Caco-2 (cell line): ENCODE data around the gene CSH2. TPM values are rescaled to one million over a fixed set of nuclear protein-coding genes. Genes with fewer than 3 reads are reported as not detected.

Experiments used
- BruUV-seq: library from RNA; stranded (reverse); fragments of 400-500 nt; replicated peaks from 2 replicates; lab custom pipeline; 2021; lab: Mats Ljungman, UMichigan
- CTCF ChIA-PET: fragments of 300-600 bp; sonication (Branson Sonifier 250); formaldehyde crosslinking; loops from one replicate; lab custom pipeline; 2022; ENCODE audit warnings: antibody characterized with exemption; lab: Charles Lee
- POLR2A ChIA-PET: fragments of 300-600 bp; sonication (Branson Sonifier 250); formaldehyde crosslinking; loops from one replicate; lab custom pipeline; 2022; ENCODE audit warnings: antibody characterized with exemption; lab: Charles Lee
- DNase-seq, 2 experiments: peaks; one replicate each; pipeline versions ENCODE4 v3.0.0 to v3.0.0-alpha.2; 2020 to 2022
- H3K27me3 ChIP-seq: replicated peaks from 2 replicates; pipeline ENCODE4 v1.6.0; 2011; ENCODE audit warnings: low read length; ENCODE audit not compliant: control insufficient read depth, insufficient read depth
- H3K36me3 ChIP-seq: 2 replicates; pipeline ENCODE4 v1.5.1; 2011; ENCODE audit warnings: low read length; ENCODE audit not compliant: control insufficient read depth, insufficient read depth
- H3K4me1 ChIP-seq: fragments of 250-450 bp; sonication (Bioruptor Pico); 2 replicates; pipeline ENCODE4 v1.5.1; 2020; ENCODE audit warnings: mild to moderate bottlenecking
- H3K4me3 ChIP-seq: 2 replicates; pipeline ENCODE4 v1.5.1; 2011; ENCODE audit warnings: low read depth, mild to moderate bottlenecking, control low read depth, low read length
- H3K9me3 ChIP-seq: fragments of 250-450 bp; sonication (Bioruptor Pico); 2 replicates; pipeline ENCODE4 v1.5.1; 2020; ENCODE audit warnings: mild to moderate bottlenecking, moderate library complexity
- H3K27ac Mint-ChIP-seq: one replicate; pipeline ENCODE4 v1.8.0; 2022; ENCODE audit warnings: mixed read lengths; ENCODE audit not compliant: unreplicated experiment
- H3K27me3 Mint-ChIP-seq: one replicate; pipeline ENCODE4 v1.8.0; 2022; ENCODE audit warnings: mixed read lengths; ENCODE audit not compliant: insufficient read depth, unreplicated experiment
- H3K36me3 Mint-ChIP-seq: one replicate; pipeline ENCODE4 v1.8.0; 2022; ENCODE audit warnings: mild to moderate bottlenecking, mixed read lengths; ENCODE audit not compliant: insufficient read depth, unreplicated experiment
- H3K4me1 Mint-ChIP-seq: one replicate; pipeline ENCODE4 v1.8.0; 2022; ENCODE audit warnings: low read depth, mixed read lengths; ENCODE audit not compliant: unreplicated experiment
- H3K4me3 Mint-ChIP-seq: one replicate; pipeline ENCODE4 v1.8.0; 2022; ENCODE audit warnings: mild to moderate bottlenecking, moderate library complexity, mixed read lengths; ENCODE audit not compliant: unreplicated experiment
- H3K9me3 Mint-ChIP-seq: one replicate; pipeline ENCODE4 v1.8.0; 2022; ENCODE audit warnings: mixed read lengths; ENCODE audit not compliant: unreplicated experiment
- intact Hi-C: fragments of 100-400 bp; cut with micrococcal nuclease; formaldehyde crosslinking; loops from one replicate; pipeline ENCODE4 v1.10.0; 2022; ENCODE audit not compliant: unreplicated experiment
- total RNA-seq: library from RNA; stranded (reverse); gene quantifications from 2 replicates; pipeline ENCODE4 v1.2.3, GENCODE V29; 2022
- TF ChIP-seq, protein P1 (sequence below), 2 experiments: fragments of 200-600 bp in 1 of 2; IDR thresholded peaks; 1 replicate in 1 of 2; 2 replicates in 1 of 2; pipeline versions ENCODE4 v1.5.1 to v1.8.0; 2011 to 2022; ENCODE audit warnings: antibody characterized with exemption in 1 of 2, control low read depth in 1 of 2, inconsistent platforms in 1 of 2, low read depth in 1 of 2, low read length in 1 of 2, mild to moderate bottlenecking in 1 of 2, moderate library complexity in 1 of 2; ENCODE audit not compliant: insufficient read depth in 1 of 2, severe bottlenecking in 1 of 2, unreplicated experiment in 1 of 2

Gene CSH2
- total RNA-seq, 1 experiment from 2014 or later = not detected

DNA sequence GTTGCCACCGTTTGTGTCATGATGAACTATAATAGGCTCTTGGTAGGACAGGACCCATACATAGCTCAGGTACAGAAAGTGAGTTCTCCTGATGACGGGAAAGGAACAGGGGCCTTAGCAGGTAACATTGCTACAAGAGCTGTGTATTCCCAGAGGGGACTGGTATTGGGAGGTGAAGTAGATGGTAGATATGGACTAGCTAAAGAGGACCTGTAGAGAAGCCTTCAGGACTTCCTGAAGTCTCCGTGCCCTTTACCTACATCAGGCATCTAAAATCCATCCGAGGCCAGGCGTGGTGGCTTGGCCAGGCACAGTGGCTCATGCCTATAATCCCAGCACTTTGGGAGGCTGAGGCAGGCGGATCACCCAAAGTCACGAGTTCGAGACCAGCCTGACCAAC, 18.3 kb downstream of the CSH2 start:
- DNase-seq = no peak
- Mint-ChIP-seq H3K9me3 (no peaks in the 10 kb centered on the region), H3K36me3 (peaks cover 69% of the 10 kb centered on the region), H3K27ac (no peak overlapping the region), H3K4me1 (no peaks in the 10 kb centered on the region), H3K27me3 (no peaks in the 10 kb centered on the region), H3K4me3 (no peak overlapping the region)
- peaks cover 6% of the 10 kb centered on the region for H3K36me3 ChIP-seq
- no peaks in the 10 kb centered on the region for H3K27me3 ChIP-seq
- ChIA-PET POLR2A (no interaction called here), CTCF (no interaction called here)
- intact Hi-C loops = no loop called here
- no peaks in the 10 kb centered on the region for H3K9me3 ChIP-seq
- no peak overlapping the region for H3K4me3 ChIP-seq
- no peaks in the 10 kb centered on the region for H3K4me1 ChIP-seq
- no TSS peak for BruUV-seq
- TF ChIP-seq, protein P1, sequence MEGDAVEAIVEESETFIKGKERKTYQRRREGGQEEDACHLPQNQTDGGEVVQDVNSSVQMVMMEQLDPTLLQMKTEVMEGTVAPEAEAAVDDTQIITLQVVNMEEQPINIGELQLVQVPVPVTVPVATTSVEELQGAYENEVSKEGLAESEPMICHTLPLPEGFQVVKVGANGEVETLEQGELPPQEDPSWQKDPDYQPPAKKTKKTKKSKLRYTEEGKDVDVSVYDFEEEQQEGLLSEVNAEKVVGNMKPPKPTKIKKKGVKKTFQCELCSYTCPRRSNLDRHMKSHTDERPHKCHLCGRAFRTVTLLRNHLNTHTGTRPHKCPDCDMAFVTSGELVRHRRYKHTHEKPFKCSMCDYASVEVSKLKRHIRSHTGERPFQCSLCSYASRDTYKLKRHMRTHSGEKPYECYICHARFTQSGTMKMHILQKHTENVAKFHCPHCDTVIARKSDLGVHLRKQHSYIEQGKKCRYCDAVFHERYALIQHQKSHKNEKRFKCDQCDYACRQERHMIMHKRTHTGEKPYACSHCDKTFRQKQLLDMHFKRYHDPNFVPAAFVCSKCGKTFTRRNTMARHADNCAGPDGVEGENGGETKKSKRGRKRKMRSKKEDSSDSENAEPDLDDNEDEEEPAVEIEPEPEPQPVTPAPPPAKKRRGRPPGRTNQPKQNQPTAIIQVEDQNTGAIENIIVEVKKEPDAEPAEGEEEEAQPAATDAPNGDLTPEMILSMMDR (IDR thresholded peaks at IDR 0.05; ENCODE audit: insufficient read depth in 1 of 2, low read depth in 1 of 2, low read length in 1 of 2, severe bottlenecking in 1 of 2, unreplicated experiment in 1 of 2) = no peak

DNA sequence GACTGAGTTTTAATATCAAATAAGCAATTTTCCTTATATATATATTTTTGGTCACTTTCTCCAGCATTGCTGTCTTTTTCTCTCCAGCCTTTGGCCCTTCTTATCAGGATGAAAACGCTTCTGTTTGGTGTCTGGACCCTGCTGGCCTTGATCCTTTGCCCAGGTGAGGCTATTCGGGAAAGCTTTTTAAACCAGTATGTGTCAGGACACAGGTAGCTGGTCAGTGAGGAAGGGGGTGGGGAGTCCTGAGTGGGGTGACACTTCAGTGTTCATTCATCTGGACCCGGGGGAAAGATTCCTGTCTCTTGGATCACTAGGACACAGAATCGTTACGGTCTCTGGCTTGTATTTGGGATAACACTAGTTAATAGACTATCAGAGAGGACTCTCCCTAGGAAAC, 18.8 kb downstream of the CSH2 start:
- Mint-ChIP-seq H3K9me3 (no peaks in the 10 kb centered on the region), H3K4me1 (no peaks in the 10 kb centered on the region), H3K27me3 (no peaks in the 10 kb centered on the region), H3K36me3 (peaks cover 69% of the 10 kb centered on the region), H3K4me3 (no peak overlapping the region), H3K27ac (no peak overlapping the region)
- Histone ChIP-seq H3K4me3 (no peak overlapping the region), H3K36me3 (peaks cover 4% of the 10 kb centered on the region; the same call in 1 of the 2 replicates), H3K27me3 (no peaks in the 10 kb centered on the region), H3K4me1 (no peaks in the 10 kb centered on the region), H3K9me3 (no peaks in the 10 kb centered on the region)
- TF ChIP-seq, protein P1 (IDR thresholded peaks at IDR 0.05; ENCODE audit: insufficient read depth in 1 of 2, low read depth in 1 of 2, low read length in 1 of 2, severe bottlenecking in 1 of 2, unreplicated experiment in 1 of 2) = no peak
- ChIA-PET POLR2A (no interaction called here), CTCF (no interaction called here)
- intact Hi-C loops = no loop called here
- no TSS peak for BruUV-seq
- DNase-seq = no peak

DNA sequence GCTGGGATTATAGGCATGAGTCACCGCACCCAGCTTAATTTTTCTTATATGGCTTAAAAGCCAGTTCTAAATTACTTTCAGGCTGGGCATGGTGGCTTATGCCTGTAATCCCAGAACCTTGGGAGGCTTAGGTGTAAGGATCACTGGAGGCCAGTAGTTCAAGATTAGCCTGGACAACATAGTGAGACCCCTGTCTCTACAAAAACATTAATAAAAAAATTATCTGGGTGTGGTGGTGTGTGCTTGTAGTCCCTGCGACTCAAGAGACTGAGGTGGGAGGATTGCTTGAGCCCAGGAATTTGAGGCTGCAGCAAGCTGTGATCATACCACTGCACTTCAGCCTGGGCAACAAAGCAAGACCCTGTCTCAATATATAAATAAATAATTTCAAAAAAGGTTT, 20.2 kb downstream of the CSH2 start:
- Mint-ChIP-seq H3K4me1 (peaks cover under 1% of the 10 kb centered on the region), H3K27me3 (no peaks in the 10 kb centered on the region), H3K9me3 (no peaks in the 10 kb centered on the region), H3K27ac (no peak overlapping the region), H3K4me3 (no peak overlapping the region), H3K36me3 (peaks cover 69% of the 10 kb centered on the region)
- H3K27me3 ChIP-seq = no peaks in the 10 kb centered on the region
- no peak for DNase-seq
- TF ChIP-seq, protein P1 (IDR thresholded peaks at IDR 0.05; ENCODE audit: insufficient read depth in 1 of 2, low read depth in 1 of 2, low read length in 1 of 2, severe bottlenecking in 1 of 2, unreplicated experiment in 1 of 2) = no peak
- peaks cover 3% of the 10 kb centered on the region; the same call in 1 of the 2 replicates for H3K36me3 ChIP-seq
- H3K4me3 ChIP-seq = no peak overlapping the region
- H3K9me3 ChIP-seq = no peaks in the 10 kb centered on the region
- POLR2A ChIA-PET = no interaction called here
- intact Hi-C loops = no loop called here
- CTCF ChIA-PET = no interaction called here
- H3K4me1 ChIP-seq = peaks cover 4% of the 10 kb centered on the region; the same call in 1 of the 2 replicates
- BruUV-seq = no TSS peak
